Measurements from ENCODE around the gene PDZD2.

The PDZD2 gene

DNA sequence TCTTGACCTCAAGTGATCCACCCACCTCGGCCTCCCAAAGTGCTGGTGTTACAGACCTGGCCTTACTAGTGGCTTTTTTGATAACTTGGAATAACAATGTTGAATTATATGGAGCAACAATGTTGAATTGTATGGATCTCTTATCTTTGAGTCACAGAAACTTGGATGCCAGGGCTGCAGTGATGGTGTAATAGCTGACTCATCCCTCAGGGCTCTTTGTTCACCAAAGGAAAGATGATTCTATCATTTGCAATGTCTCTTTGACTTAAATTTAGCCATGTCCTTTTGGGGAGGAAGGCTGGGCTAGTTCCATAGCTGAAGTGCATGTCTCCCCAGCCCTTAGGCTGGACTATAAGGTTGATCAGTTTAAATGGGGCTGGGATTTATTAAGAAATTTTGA, 172.3 kb downstream of the PDZD2 start:
- Histone ChIP-seq H3K27me3 (ENCODE audit: insufficient read depth, low read length, poor library complexity, severe bottlenecking) (no peaks in the 10 kb centered on the region), H2AFZ (ENCODE audit: low read length) (no peak overlapping the region), H3K4me3 (ENCODE audit: low read length, poor library complexity, severe bottlenecking) (no peak overlapping the region), H4K20me1 (ENCODE audit: insufficient read depth, low read length, poor library complexity, severe bottlenecking) (no peaks in the 10 kb centered on the region), H3K4me1 (ENCODE audit: insufficient read depth, low read length, poor library complexity, severe bottlenecking) (no peaks in the 10 kb centered on the region), H3F3A (ENCODE audit: low read depth) (no peaks in the 10 kb centered on the region), H3K36me3 (ENCODE audit: insufficient read depth, low read length) (no peaks in the 10 kb centered on the region), H3K9me2 (replicated peaks; ENCODE audit: low read depth, low read length) (no peaks in the 10 kb centered on the region), H3K4me2 (ENCODE audit: low read depth, low read length, poor library complexity, severe bottlenecking) (no peak overlapping the region), H3K9me3 (ENCODE audit: insufficient read depth, low read depth, low read length) (no peaks in the 10 kb centered on the region), H3K9ac (ENCODE audit: low read depth, low read length, poor library complexity, severe bottlenecking) (no peak overlapping the region), H3K79me2 (ENCODE audit: insufficient read depth, low read length) (no peaks in the 10 kb centered on the region)
- TF ChIP-seq, protein P1, sequence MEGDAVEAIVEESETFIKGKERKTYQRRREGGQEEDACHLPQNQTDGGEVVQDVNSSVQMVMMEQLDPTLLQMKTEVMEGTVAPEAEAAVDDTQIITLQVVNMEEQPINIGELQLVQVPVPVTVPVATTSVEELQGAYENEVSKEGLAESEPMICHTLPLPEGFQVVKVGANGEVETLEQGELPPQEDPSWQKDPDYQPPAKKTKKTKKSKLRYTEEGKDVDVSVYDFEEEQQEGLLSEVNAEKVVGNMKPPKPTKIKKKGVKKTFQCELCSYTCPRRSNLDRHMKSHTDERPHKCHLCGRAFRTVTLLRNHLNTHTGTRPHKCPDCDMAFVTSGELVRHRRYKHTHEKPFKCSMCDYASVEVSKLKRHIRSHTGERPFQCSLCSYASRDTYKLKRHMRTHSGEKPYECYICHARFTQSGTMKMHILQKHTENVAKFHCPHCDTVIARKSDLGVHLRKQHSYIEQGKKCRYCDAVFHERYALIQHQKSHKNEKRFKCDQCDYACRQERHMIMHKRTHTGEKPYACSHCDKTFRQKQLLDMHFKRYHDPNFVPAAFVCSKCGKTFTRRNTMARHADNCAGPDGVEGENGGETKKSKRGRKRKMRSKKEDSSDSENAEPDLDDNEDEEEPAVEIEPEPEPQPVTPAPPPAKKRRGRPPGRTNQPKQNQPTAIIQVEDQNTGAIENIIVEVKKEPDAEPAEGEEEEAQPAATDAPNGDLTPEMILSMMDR (conservative IDR thresholded peaks at IDR 0.05; ENCODE audit: low read length): no peak
- TF ChIP-seq EZH2phosphoT487 (IDR thresholded peaks at IDR 0.05; ENCODE audit: borderline replicate concordance): no peak

DNA sequence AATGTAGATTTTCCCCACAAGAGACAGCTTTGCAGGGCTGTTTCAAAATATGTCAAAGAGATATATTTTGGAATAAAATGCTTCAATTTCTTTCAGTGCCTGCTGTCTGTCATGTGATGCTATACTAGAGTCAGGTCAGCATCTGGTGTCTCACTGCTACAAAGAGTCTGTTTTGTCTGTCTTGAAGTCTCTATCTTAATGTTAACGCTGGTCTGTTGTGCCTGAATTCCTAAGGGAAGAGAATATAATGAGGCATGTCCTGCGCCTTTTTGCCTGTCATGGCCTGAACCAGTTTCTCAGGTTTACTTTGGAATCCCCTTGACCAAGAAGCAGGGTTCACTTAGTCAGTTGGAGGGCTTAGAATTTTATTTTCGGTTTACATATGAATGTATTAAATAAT, 176.4 kb downstream of the PDZD2 start:
- Histone ChIP-seq H3K4me1 (ENCODE audit: insufficient read depth, low read length, poor library complexity, severe bottlenecking) (peaks cover 3% of the 10 kb centered on the region), H2AFZ (ENCODE audit: low read length) (peak overlapping the region; percentile 55; the same call in 1 of the 2 replicates), H4K20me1 (ENCODE audit: insufficient read depth, low read length, poor library complexity, severe bottlenecking) (no peaks in the 10 kb centered on the region), H3K9me2 (replicated peaks; ENCODE audit: low read depth, low read length) (no peaks in the 10 kb centered on the region), H3K36me3 (ENCODE audit: insufficient read depth, low read length) (no peaks in the 10 kb centered on the region), H3K9me3 (ENCODE audit: insufficient read depth, low read depth, low read length) (no peaks in the 10 kb centered on the region), H3K27me3 (ENCODE audit: insufficient read depth, low read length, poor library complexity, severe bottlenecking) (no peaks in the 10 kb centered on the region), H3K79me2 (ENCODE audit: insufficient read depth, low read length) (no peaks in the 10 kb centered on the region), H3K4me2 (ENCODE audit: low read depth, low read length, poor library complexity, severe bottlenecking) (no peak overlapping the region), H3K9ac (ENCODE audit: low read depth, low read length, poor library complexity, severe bottlenecking) (no peak overlapping the region), H3F3A (ENCODE audit: low read depth) (no peaks in the 10 kb centered on the region), H3K4me3 (ENCODE audit: low read length, poor library complexity, severe bottlenecking) (no peak overlapping the region)
- TF ChIP-seq, protein P1 (conservative IDR thresholded peaks at IDR 0.05; ENCODE audit: low read length): no peak
- TF ChIP-seq EZH2phosphoT487 (IDR thresholded peaks at IDR 0.05; ENCODE audit: borderline replicate concordance): no peak

DNA sequence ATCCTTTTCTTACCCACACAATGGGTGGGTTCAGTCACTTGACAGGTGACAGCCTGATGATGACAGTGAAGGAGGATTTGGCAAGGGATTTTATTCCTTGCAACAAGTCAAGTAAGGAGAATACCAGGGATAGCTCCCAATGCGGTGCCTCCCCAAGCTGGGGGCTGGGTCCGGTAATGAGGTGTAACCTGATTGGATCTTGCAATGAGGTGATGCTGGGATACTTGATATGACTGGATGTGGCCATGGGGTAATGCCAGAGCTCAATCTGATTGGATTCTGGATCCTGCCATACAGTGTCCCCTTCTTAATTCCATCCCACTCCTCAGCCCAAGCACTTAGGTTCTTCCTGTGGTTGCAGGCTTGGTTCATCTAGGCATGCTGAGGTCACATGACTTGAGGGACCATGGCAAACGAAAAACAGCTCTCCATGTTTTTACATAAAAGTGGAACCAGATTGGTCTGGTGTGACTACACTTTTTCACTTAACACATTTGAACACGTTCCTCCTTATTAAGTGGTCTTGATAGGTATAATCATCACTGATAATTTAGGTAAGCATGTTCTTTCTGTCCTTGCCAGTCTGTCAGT, 181.1 kb downstream of the PDZD2 start:
- H3K4me3 ChIP-seq (ENCODE audit: low read length, poor library complexity, severe bottlenecking): no peak overlapping the region
- no peaks in the 10 kb centered on the region for H3K9me2 ChIP-seq (replicated peaks; ENCODE audit: low read depth, low read length)
- no peaks in the 10 kb centered on the region for H3F3A ChIP-seq (ENCODE audit: low read depth)
- H3K36me3 ChIP-seq (ENCODE audit: insufficient read depth, low read length): no peaks in the 10 kb centered on the region
- H3K9me3 ChIP-seq (ENCODE audit: insufficient read depth, low read depth, low read length): no peaks in the 10 kb centered on the region
- H2AFZ ChIP-seq (ENCODE audit: low read length): no peak overlapping the region
- TF ChIP-seq, protein P1 (conservative IDR thresholded peaks at IDR 0.05; ENCODE audit: low read length): no peak
- no peak for TF ChIP-seq EZH2phosphoT487 (IDR thresholded peaks at IDR 0.05; ENCODE audit: borderline replicate concordance)
- no peaks in the 10 kb centered on the region for H4K20me1 ChIP-seq (ENCODE audit: insufficient read depth, low read length, poor library complexity, severe bottlenecking)
- no peaks in the 10 kb centered on the region for H3K79me2 ChIP-seq (ENCODE audit: insufficient read depth, low read length)
- no peak overlapping the region for H3K4me2 ChIP-seq (ENCODE audit: low read depth, low read length, poor library complexity, severe bottlenecking)
- no peak overlapping the region for H3K9ac ChIP-seq (ENCODE audit: low read depth, low read length, poor library complexity, severe bottlenecking)
- peaks cover 29% of the 10 kb centered on the region for H3K4me1 ChIP-seq (ENCODE audit: insufficient read depth, low read length, poor library complexity, severe bottlenecking)
- H3K27me3 ChIP-seq (ENCODE audit: insufficient read depth, low read length, poor library complexity, severe bottlenecking): no peaks in the 10 kb centered on the region

All from Loucy (cell line).